LHCN-M2 (cell line): ENCODE measurements around the gene CDC42EP2. TPM values are rescaled to one million over a fixed set of nuclear protein-coding genes. Genes with fewer than 3 reads are reported as not detected.
A peak's percentile ranks its signal among the peaks of the same experiment; 100 is the strongest.

Experiments used
- DNase-seq: peaks from one replicate; pipeline ENCODE4 v3.0.0-alpha.2; 2012; ENCODE audit warnings: low read depth
- total RNA-seq: library from RNA; depleted of rRNA; stranded (reverse); fragments of >200 nt; gene quantifications from 2 replicates; pipeline ENCODE4 v1.2.3, GENCODE V29; 2014

CDC42EP2 gene
- total RNA-seq, 1 experiment from 2014 or later, result 20.5 TPM

DNA sequence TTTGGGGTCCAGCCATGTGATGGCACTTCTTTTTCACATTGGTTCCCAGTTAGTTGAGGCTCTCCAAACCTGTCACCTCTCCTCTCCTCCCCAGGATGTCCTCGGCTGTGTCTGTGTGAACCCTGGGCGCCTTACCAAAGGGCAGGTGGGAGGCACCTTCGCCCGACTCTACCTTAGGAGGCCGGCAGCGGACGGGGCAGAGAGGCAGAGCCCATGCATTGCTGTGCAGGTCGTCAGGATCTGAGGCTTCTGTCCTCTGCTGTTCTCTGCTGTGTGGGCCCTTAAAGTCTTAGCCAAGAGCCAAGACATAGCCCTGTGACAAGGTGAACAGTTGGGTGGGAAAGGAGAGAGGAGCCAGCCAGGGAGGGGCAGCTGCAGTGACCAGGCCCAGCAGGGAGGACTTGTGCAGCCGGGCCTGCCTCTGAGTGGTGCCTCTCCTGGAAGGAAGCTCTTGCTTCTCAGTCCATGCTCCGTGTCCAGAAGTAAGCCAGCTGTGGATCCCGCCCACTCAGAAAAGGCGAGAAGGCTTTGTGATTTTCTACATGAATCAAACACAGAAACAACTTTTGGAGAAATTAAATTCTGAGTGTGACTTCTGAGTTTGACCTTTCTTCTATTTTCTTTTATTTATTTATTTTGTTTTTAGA lies 17.5 kb upstream of the CDC42EP2 start:
- no peak for DNase-seq

DNA sequence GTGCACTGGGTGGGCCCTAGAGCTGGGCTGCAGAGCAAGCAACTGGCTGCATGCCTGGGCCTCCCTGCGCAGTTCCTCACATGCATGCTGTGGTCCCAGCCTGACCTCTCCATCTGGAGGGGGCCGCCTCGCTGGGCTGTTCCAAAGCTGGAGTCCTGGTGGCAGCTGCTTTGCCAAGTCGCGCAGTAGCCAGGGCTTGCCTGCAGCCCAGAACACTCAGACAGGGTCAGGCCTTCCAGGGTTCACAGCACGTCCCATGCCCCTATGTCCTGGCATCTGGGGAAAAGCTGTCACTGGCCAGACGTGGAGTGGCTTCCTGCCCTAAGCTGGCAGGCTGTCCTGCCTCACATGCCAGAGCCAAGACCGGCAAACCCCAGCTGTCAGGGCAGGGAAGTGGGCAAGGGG lies 16.5 kb upstream of the CDC42EP2 start:
- peak; percentile 86 for DNase-seq

DNA sequence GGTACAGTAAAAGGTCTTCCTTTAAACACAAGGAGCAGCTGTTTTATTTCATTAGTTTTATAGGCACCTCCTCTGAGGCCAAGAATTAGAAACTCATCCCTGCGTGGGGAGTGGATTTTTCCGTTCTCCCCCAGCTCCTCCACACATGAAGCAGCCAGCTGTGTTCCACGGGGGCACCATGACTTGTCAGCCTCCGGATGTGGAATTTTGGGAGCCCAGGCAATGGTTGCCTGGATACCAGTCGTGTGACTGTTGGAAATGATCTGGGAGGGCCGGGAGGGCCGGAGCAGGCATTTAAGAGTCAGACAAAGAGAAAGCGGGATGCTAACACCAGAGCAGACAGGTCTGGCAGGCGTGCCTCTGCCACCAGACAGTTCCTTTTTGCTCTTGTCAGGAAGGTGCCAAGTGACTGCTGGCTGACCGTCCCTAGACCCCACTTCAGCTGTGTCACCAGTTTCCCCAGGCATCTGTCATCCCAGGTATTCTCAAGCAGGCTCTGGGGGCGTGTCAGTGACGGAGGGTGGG lies 15.9 kb upstream of the CDC42EP2 start:
- peak; percentile 92 for DNase-seq

DNA sequence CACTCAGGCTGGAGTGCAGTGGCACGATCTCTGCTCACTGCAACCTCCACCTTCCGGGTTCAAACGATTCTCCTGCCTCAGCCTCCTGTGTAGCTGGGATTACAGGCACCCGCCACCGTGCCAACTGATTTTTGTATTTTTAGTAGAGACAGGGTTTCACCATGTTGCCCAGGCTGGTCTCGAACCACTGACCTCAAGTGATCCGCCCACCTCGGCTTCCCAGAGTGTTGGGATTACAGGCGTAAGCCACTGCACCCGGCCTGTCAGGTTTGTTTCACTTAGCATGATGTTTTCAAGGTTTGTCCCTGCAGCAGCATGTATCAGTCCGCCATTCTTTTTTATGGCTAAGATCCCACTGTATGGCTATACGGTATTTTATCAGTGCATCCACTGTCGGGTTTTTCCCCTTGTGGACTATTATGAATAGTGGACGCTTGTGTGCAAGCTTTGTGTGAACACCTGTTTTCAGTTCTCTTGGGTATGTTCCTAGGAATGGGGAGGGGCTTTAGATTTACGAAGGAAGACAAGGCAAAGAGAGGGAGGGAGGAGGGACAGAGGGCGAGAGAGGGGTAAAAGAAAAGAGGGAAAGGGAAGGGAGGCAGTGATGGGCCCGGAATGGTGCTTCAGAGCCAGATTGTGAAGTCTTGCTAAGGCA lies 13.9 kb upstream of the CDC42EP2 start:
- DNase-seq, result peak; percentile 59

DNA sequence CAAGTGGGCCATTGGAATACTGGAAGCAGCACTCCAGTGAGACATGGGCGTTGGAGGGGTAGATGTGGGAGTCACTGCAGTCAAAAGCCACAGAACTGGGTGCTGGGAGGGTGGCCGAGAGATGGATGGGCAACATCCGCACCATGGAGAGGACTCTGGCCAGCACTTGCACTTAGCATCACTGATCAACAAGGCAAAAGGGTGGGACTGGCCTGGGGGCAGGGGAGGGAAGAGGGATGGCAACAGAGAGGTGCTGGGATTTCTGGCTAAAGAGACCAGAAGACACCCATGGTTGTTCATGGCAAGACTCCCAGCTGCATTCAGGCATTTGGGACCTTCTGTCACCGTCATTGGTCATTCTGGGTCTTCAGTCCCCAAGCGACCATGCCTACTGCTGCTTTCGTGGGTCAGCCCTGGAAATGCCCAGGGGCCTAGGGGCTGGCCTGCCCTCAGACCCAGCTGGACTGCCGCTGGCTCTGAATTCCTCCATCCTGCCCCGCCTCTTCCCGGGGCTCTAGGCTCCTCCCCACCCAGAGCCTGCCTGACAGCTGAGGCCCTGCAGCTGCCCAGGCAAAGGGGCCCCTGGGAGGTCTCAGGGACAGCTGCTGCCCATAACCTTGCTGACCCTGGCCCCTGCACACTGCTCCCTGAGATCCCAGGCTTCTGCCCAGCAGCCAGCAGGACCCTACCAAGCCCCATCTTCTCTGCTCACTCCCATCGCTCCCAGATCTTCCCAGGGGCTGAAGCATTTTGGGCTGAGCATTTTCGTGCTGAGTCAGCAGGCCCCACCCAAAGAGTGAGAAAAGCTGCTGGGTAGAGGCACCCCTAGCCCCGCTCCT lies 13.0 kb upstream of the CDC42EP2 start:
- DNase-seq, result peak; percentile 97

DNA sequence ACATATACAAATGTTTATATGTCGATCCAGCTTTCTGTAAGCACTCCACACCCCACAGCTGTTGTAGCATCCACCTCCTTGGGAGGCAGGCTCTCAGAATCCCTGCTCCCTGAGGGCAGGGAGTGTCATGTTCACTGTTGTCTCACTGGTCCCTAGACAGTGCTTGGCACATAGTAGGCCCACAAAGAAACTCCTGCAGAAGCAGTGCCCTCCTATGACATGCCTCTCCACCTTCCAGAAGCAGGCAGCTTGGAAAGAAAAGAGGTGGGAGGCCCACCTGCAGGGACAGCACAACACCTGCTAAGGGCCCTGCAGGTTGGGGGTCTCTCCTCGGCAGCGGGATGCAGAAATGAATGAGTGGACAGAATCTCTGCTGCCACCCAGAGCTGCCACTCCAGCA lies 11.1 kb upstream of the CDC42EP2 start:
- no peak for DNase-seq

DNA sequence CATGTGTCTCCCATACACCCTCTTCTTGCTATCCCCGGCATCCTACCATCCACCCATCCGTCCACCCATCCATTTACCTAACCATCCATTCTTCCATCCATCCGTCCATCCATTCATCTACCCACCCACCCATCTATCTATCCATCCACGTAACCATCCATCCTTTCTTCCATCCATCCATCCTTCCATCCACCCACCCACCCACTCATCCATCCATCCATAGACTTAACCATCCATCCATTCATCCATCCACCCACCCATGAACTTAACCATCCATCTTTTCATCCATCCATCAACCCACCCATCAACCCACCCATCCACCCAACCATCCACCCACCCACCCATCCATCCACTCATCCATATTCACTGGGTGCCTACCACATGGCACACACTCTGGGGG lies 10.6 kb upstream of the CDC42EP2 start:
- no peak for DNase-seq

DNA sequence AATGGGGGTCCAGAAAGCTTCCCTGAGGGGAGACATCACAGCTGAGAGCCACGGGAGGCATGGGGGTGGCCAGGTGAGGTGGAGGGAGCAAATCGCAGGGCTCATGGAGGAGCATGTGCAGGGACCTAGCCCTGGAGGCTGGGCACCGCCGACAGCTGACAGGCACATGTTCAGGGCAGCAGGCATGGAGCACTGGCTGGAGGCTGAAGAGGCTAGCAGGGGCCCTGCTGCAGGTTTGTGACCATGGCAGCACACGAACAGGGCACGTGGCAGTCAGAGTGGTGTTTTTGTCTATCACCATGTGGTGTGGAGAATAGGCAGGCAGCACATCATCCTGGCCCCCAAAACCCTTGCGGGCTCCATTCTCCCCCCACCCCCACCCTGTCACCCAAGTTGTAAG lies 10.1 kb upstream of the CDC42EP2 start:
- DNase-seq, result no peak

DNA sequence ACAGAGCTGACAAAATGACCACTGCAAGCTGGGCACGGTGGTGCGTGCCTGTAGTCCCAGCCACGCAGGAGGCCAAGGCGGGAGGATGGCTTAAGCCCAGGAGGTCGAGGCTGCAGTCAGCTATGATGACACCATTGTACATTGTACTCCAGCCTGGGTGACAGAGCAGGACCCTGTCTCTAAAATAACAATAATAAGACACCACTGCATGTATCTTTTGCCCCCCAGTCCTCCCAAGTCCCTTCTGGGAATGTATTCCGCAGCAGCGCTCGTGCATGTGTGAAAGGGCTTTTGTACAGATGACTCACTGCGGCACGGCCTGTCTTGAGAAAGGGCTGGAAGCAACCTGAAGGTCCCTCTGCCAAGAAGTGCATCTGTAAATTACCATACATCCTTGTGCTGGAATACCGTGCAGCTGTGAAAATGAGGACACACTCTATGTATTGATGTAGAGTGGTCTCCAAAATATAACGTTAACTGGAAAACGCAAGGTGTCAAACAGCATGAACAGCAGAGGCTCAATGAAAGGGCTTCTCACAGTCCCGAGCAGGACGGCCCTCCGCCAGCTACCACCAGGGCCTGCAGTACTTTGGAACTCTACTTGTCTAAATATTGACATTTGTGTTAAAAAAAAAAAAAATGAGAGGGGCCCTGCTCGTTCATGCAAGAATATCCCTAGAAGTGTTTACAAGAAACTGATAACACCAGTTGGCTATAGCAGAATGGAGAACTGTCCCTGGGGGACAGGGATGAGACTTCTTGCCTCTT lies 9.0 kb upstream of the CDC42EP2 start:
- no peak for DNase-seq

DNA sequence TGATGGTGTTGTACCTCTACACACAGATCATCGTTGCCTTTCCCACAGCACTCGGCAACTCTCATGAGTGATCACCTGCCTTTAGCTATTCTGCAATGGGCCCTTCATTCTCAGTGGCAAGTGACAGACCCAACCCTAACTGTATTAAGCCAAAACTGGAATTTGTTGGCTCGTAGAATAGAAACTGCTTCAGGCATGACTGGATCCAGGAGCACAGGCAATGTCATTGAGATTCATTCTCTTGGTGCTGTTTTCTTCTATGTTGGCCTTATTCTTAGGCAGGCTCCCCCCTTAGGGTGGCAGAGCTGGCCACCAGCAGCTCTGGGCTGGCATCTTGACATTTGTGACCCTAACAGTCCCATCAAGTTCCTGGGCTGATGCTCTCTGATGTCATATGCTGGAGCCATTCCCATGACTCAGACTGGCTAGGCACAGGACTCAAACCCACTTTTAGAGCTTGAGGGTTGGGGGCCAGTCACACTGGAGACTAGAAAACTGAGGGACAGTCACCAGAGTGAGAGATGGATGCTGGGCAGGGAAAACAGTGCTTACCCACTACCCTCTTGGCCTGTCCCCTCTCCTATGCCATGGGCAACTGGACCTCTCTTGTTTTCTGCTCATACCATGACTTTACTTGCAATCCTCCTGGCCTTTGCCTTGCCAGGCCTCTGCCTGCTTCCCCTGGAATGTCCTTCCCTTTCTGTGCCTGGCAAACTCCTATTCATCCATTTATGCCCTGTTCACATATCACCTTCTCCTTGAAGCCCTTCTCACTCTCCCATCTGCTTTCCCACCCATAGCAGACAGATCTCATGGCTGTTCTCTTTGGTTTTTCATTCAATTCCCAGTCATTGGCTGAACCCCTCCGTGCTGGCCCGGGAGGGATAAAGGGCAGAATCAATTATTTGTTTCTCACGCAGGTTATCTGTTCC lies 7.1 kb upstream of the CDC42EP2 start:
- DNase-seq, result no peak

DNA sequence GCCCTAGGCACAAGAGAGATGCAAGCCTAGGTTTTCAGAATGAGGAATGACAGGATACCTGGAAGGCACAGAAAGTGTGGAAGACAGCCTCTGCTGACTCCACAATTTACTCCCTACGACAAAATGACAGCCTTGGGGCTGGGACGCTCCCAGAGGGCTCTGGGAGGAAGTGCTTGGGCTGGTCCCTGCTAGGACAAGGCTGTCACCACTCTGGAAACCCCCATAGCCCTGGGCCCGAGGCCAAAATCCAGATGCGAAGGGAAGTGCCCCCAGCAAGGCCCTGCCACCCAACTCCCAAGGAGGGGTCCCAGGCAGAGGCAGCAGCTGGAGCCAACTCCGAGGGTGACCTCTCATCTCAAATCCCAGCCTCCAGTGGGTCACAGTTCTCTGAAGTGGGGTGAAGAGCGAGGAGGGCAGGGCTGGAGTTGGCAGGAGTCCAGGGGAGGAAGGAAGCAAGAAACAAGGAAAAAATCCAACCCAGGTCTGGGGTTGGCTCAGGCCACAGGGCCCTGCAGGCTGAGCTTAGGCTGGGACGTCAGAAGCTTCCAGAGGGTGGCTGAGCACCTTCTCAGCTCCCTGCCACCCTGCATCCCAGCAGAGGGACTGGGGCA lies 6.3 kb upstream of the CDC42EP2 start:
- DNase-seq, result no peak

DNA sequence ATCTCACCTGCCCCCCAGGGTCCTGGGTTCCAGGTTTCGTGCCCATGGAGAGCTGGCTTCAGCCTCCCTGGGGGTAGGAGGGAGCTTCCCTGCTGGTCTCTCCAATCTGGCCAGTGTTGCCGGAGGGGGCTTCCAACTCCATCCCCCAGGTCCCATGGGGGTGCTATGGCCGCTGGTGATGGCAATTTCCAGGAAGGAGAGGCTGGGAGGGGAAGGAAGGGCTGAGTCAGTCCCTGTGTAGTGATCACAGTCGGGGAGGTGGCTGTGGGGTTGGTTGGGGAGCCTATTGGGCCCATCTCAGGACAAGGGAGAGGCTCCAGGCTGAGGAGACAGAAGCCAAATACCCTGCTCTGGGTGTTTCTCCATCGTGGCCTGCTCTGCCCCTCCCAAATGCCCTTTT lies 5.7 kb upstream of the CDC42EP2 start:
- no peak for DNase-seq

DNA sequence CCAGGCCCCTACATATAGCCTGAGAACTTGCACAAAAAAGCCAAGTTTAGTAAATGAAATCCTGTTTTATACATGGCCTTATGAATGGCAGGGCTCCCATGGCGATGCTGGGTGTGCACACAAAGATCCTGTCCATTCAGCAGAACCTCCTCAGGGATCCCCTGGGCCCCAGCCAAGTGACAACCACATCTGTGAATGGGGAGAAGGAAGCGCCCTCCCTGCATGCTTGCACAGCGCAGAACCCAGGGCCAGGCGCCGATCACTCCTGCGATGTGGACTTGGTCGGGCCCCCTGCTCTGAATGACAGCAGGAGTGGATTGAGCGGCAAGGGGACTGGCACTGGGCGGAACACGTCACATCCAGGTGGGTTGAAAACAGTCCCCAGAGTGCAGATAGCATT lies 4.5 kb upstream of the CDC42EP2 start:
- no peak for DNase-seq

DNA sequence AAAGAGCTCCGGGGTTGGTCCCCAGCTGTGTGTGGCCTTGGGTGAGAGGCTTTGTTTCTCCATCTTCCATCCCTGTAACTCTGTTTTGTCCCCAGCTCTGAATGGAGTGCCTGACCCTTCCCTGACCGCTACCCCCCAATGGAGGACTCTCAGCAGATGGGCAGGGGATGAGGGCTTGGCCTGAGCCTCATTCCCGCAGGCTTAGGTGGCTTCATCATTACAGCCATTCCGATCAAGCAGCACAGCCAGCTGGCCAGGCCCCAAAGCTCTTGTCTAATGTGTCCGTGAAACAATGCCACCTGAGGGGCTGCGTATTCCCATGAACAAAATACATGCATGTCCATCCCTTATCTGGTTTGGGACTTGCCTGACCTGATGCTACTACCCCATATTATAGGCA lies 3.9 kb upstream of the CDC42EP2 start:
- peak; percentile 58 for DNase-seq

DNA sequence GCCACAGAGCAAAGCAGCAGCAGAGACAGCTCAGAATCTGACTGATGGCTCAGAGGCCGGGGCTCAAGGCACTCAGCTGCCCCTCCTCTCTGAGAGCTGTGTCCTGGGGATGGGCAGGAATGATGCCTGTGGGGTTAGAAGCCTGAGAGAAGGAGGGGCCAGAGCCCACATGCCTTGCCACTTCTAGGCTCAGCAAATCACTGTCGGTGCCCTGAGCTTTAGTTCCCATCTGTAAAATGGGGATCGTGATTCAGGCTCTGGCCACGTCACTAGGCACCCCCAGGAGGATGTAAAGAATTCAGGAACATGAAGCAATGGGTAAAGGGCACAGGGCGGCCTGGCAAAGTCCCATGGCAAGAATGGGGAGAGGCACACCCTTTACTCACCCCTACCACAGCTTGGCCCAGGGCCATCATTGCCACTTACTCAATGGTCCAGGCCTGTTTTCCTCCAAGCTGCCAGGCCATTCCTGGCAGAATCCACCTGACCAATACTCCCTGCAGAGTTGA lies 3.4 kb upstream of the CDC42EP2 start:
- DNase-seq, result peak; percentile 85

DNA sequence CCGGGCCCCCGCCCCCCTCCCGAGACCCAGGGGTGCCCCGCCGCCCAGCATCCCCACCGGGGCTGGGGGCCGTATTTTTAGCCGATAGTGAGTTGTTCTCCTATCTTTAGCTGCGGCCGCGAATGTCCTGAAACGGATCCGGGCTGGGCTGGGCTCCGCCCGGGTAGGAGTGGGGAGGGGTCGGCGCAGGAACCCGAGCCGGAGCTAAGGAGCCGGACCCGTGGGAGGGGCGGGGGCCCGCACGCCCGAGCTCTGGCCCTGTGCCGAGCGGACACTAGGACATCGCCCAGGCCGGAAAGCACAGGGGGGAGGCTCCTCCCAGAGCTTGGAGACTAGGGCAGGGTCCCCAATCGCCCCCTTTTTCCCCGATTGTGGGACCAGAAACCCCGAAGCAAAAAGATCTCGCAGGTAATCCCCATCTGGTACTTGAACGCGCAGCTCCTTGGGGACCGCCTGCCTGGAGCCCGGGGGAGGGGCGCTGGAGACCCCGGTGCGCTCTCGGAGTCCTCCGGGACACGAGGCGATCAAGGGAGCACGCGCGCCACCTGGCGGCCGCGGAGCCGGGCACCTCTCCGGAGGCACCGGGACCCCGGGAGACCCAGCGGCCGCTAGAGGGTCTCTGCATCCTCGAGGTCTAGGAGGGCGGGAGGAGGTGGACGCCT lies 669 bp downstream of the CDC42EP2 start:
- DNase-seq, result peak; percentile 68

DNA sequence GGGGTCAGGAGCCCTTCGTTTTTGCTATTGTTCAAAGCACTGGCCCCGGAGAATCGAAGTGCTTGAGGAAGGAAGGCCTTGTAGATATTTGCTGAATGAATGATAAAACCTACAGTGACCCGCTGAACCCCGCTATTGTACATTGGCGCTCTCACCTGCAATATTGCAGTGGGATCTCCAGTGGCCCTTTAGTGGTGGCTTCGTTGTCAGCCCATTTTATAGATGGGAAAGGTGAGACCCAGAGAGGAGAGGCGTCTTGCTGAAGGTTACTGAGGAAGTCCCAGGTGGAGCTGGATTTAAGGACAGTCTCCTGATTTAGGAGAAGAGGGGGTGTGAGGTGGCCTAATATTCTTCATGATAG lies 1.2 kb downstream of the CDC42EP2 start:
- DNase-seq, result no peak

DNA sequence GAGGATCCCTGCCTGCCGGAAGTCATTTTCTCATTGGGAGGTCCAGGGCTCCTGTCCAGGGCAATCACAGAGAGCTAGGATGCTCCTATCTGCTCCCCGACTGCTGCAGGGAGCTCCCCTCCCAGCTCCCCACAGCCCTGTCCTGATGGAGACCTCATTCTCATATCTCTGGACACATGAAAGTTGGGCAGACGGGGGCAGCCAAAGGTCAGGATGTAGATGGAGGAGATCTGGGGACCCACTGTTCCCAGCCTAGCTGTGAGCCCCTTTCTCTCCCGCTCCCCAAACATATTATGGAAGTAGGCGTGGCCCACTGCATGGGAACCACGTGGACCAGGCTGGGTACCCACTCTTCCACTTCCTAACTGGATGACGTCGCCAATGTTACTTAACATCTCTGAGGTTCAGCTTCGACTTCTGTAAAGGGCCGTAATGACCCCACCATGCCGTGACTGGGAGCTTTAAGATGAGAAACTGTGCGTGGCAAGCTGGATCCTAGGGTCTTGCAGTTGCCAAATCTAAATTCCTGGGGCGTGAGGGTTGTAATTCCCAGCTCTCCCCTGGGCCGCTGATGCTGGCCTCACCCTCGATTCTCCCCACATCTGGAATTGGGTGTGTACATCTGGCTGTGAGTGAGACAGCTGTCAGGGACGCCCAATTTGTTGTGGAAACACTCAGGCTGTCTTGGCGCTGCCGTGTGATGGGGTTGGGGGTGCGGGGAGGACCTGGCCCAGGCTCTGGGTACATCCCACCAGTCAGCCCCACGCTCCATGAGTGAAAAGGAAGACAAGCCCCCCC lies 1.8 kb downstream of the CDC42EP2 start:
- peak; percentile 84 for DNase-seq
